GM23338 (cell line): ENCODE data around the gene MAP3K13. TPM values are rescaled to one million over a fixed set of nuclear protein-coding genes. Genes with fewer than 3 reads are reported as not detected.

Source experiments
- ATAC-seq: fragments of 200-7000 bp; cut with Tn5 transposase; 3 replicates; pipeline ENCODE4 v1.9.1; 2020
- DNase-seq: peaks from one replicate; pipeline ENCODE4 v3.0.0-alpha.2; 2015; ENCODE audit warnings: low spot score
- H2AFZ ChIP-seq: fragments of 200-600 bp; sonication (generic); 2 replicates; pipeline ENCODE4 v1.8.0; 2016; ENCODE audit warnings: antibody characterized with exemption, mild to moderate bottlenecking, moderate library complexity
- H3F3A ChIP-seq: fragments of 200-600 bp; sonication (generic); replicated peaks from 2 replicates; pipeline ENCODE4 v1.8.0; 2017; ENCODE audit warnings: antibody characterized with exemption, mixed run types, low read depth
- H3K27ac ChIP-seq: fragments of 200-600 bp; sonication (generic); 2 replicates; pipeline ENCODE4 v1.6.1; 2016; ENCODE audit warnings: low read depth
- H3K27me3 ChIP-seq: fragments of 200-600 bp; sonication (generic); 2 replicates; pipeline ENCODE4 v1.8.0; 2016; ENCODE audit warnings: mild to moderate bottlenecking, mixed run types, moderate library complexity; ENCODE audit not compliant: insufficient read depth
- H3K36me3 ChIP-seq: fragments of 200-600 bp; sonication (generic); 2 replicates; pipeline ENCODE4 v1.8.0; 2016; ENCODE audit warnings: mild to moderate bottlenecking; ENCODE audit not compliant: insufficient read depth
- H3K4me1 ChIP-seq: fragments of 200-600 bp; sonication (generic); 2 replicates; pipeline ENCODE4 v1.8.0; 2016; ENCODE audit warnings: mild to moderate bottlenecking, moderate library complexity; ENCODE audit not compliant: insufficient read depth
- H3K4me2 ChIP-seq: fragments of 200-600 bp; sonication (generic); 2 replicates; pipeline ENCODE4 v1.7.1; 2017; ENCODE audit warnings: mixed run types
- H3K4me3 ChIP-seq: fragments of 200-600 bp; sonication (generic); 2 replicates; pipeline ENCODE4 v1.6.1; 2016; ENCODE audit warnings: mixed run types
- H3K79me2 ChIP-seq: fragments of 200-600 bp; sonication (generic); replicated peaks from 2 replicates; pipeline ENCODE4 v1.8.0; 2017; ENCODE audit warnings: mild to moderate bottlenecking; ENCODE audit not compliant: insufficient read depth
- H3K9me2 ChIP-seq: fragments of 200-600 bp; sonication (generic); 2 replicates; pipeline ENCODE4 v1.8.0; 2017; ENCODE audit not compliant: insufficient read depth
- H4K20me1 ChIP-seq: fragments of 200-600 bp; sonication (generic); replicated peaks from 2 replicates; pipeline ENCODE4 v1.8.0; 2017; ENCODE audit warnings: mild to moderate bottlenecking; ENCODE audit not compliant: insufficient read depth
- H3K27ac Mint-ChIP-seq: 2 replicates; pipeline ENCODE4 v1.8.0; 2020; ENCODE audit warnings: inconsistent platforms, mild to moderate bottlenecking, moderate library complexity, mixed read lengths
- H3K27me3 Mint-ChIP-seq: 3 replicates; pipeline ENCODE4 v1.8.0; 2022; ENCODE audit warnings: low read depth, mild to moderate bottlenecking, moderate library complexity, mixed read lengths, inconsistent platforms; ENCODE audit not compliant: insufficient read depth, poor library complexity
- H3K36me3 Mint-ChIP-seq: 3 replicates; pipeline ENCODE4 v1.8.0; 2021; ENCODE audit warnings: low read depth, mild to moderate bottlenecking, inconsistent platforms, moderate library complexity, mixed read lengths
- H3K4me1 Mint-ChIP-seq: 3 replicates; pipeline ENCODE4 v1.8.0; 2020; ENCODE audit warnings: mild to moderate bottlenecking, inconsistent platforms, mixed read lengths
- H3K4me3 Mint-ChIP-seq: 3 replicates; pipeline ENCODE4 v1.8.0; 2021; ENCODE audit warnings: moderate library complexity, mild to moderate bottlenecking, inconsistent platforms, mixed read lengths
- H3K9me3 Mint-ChIP-seq: 3 replicates; pipeline ENCODE4 v1.8.0; 2020; ENCODE audit warnings: moderate library complexity, mild to moderate bottlenecking, inconsistent platforms, mixed read lengths
- CREB1 ChIP-seq: fragments of 250-450 bp; sonication (Bioruptor Pico); IDR thresholded peaks from 2 replicates; pipeline ENCODE4 v1.5.0; 2020; ENCODE audit warnings: low read depth, mild to moderate bottlenecking, moderate library complexity
- CTCF ChIP-seq, 2 experiments: fragments of 200-600 bp in 1 of 2; sonication (generic) in 1 of 2; conservative IDR thresholded peaks; 2 replicates each; pipeline versions ENCODE4 v1.5.1 to v1.6.1; 2016 to 2017; ENCODE audit warnings: antibody characterized with exemption in 2 of 2, low read depth in 2 of 2, mild to moderate bottlenecking in 2 of 2, moderate library complexity in 1 of 2
- EZH2 ChIP-seq: fragments of 200-600 bp; sonication (generic); IDR thresholded peaks from one replicate; pipeline ENCODE4 v1.8.0; 2017; ENCODE audit warnings: antibody characterized with exemption, mild to moderate bottlenecking, low read depth; ENCODE audit not compliant: unreplicated experiment
- EZH2phosphoT487 ChIP-seq: fragments of 200-600 bp; sonication (generic); IDR thresholded peaks from one replicate; pipeline ENCODE4 v1.8.1; 2018; ENCODE audit warnings: antibody characterized with exemption; ENCODE audit not compliant: unreplicated experiment
- JUNB ChIP-seq: IDR thresholded peaks from one replicate; pipeline ENCODE4 v1.6.1; 2016; ENCODE audit warnings: antibody characterized with exemption; ENCODE audit not compliant: unreplicated experiment
- NANOG ChIP-seq: IDR thresholded peaks from 2 replicates; pipeline ENCODE4 v1.6.1; 2016; ENCODE audit warnings: antibody characterized with exemption, borderline replicate concordance
- POLR2AphosphoS5 ChIP-seq: IDR thresholded peaks from 2 replicates; pipeline ENCODE4 v1.6.1; 2016; ENCODE audit warnings: antibody characterized with exemption, low read depth
- REST ChIP-seq: IDR thresholded peaks from one replicate; pipeline ENCODE4 v1.6.1; 2018; ENCODE audit warnings: antibody characterized with exemption; ENCODE audit not compliant: unreplicated experiment
- STAT1 ChIP-seq: IDR thresholded peaks from one replicate; pipeline ENCODE4 v1.6.1; 2016; ENCODE audit warnings: antibody characterized with exemption; ENCODE audit not compliant: unreplicated experiment
- ZNF114 ChIP-seq: fragments of 250-450 bp; sonication (Bioruptor Pico); IDR thresholded peaks from 2 replicates; pipeline ENCODE4 v1.5.0; 2020; ENCODE audit warnings: mild to moderate bottlenecking, moderate library complexity
- ZNF331 ChIP-seq: fragments of 250-450 bp; sonication (Bioruptor Pico); IDR thresholded peaks from 2 replicates; pipeline ENCODE4 v1.5.0; 2020; ENCODE audit warnings: low read depth, mild to moderate bottlenecking, moderate library complexity
- ZNF462 ChIP-seq: fragments of 250-450 bp; sonication (Bioruptor Pico); IDR thresholded peaks from 2 replicates; pipeline ENCODE4 v1.5.0; 2020; ENCODE audit warnings: mild to moderate bottlenecking, moderate library complexity
- polyA plus RNA-seq: library from polyadenylated mRNA; unstranded; fragments of >200 nt; fragmentation: Nextera tagmentation; extraction: Ambion mirVana; gene quantifications from 2 replicates; pipeline ENCODE4 v1.2.1, GENCODE V29; 2016
- total RNA-seq: library from RNA; depleted of rRNA; stranded (reverse); fragments of >200 nt; shearing (Covaris generic); gene quantifications from 2 replicates; pipeline ENCODE4 v1.2.3, GENCODE V29; 2014
- TF ChIP-seq, protein P1 (sequence below): IDR thresholded peaks from 2 replicates; pipeline ENCODE4 v1.6.1; 2016; ENCODE audit warnings: antibody characterized with exemption

The MAP3K13 gene
- total and polyA plus RNA-seq, 2 experiments from 2014 or later = 10.7 to 129 TPM

GRCh38 chr3:185328324-185329004 is 34.5 kb upstream of the MAP3K13 start:
- Histone ChIP-seq H3K36me3 (no peaks in the 10 kb centered on the region), H3K4me1 (no peaks in the 10 kb centered on the region), H3K4me3 (no peak overlapping the region), H3K79me2 (no peaks in the 10 kb centered on the region), H3K4me2 (no peak overlapping the region), H3K27ac (no peak overlapping the region), H2AFZ (no peak overlapping the region), H3K27me3 (no peaks in the 10 kb centered on the region), H3K9me2 (no peaks in the 10 kb centered on the region), H4K20me1 (no peaks in the 10 kb centered on the region), H3F3A (no peaks in the 10 kb centered on the region)
- Mint-ChIP-seq H3K27me3 (peaks cover 2% of the 10 kb centered on the region), H3K27ac (no peak overlapping the region), H3K4me1 (no peaks in the 10 kb centered on the region), H3K9me3 (no peaks in the 10 kb centered on the region), H3K4me3 (no peak overlapping the region), H3K36me3 (no peaks in the 10 kb centered on the region)
- ATAC-seq (no peak), DNase-seq (no peak)
- TF ChIP-seq REST (no peak), EZH2phosphoT487 (no peak), CTCF (conservative IDR thresholded peaks at IDR 0.05; ENCODE audit: low read depth in 2 of 2) (no peak), NANOG (no peak), EZH2 (no peak), CREB1 (CRISPR knock-in tag) (no peak), ZNF331 (CRISPR knock-in tag) (no peak), STAT1 (no peak), ZNF114 (CRISPR knock-in tag) (no peak), JUNB (no peak), POLR2AphosphoS5 (no peak), ZNF462 (CRISPR knock-in tag) (no peak)
- TF ChIP-seq, protein P1, sequence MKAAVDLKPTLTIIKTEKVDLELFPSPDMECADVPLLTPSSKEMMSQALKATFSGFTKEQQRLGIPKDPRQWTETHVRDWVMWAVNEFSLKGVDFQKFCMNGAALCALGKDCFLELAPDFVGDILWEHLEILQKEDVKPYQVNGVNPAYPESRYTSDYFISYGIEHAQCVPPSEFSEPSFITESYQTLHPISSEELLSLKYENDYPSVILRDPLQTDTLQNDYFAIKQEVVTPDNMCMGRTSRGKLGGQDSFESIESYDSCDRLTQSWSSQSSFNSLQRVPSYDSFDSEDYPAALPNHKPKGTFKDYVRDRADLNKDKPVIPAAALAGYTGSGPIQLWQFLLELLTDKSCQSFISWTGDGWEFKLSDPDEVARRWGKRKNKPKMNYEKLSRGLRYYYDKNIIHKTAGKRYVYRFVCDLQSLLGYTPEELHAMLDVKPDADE = no peak
